Endothelial cell of umbilical vein (primary cell): ENCODE measurements around the gene HCK. TPM values are rescaled to one million over a fixed set of nuclear protein-coding genes. Genes with fewer than 3 reads are reported as not detected.
A peak's percentile ranks its signal among the peaks of the same experiment; 100 is the strongest.

Experiments
- BruUV-seq: library from RNA; stranded (reverse); fragments of 400-500 nt; replicated peaks from 2 replicates; lab custom pipeline; 2021; lab: Mats Ljungman, UMichigan
- CTCF ChIA-PET: fragments of 300-600, 350-600 bp; sonication (Branson Sonifier 250); formaldehyde crosslinking; loops from one replicate; lab custom pipeline; 2021; ENCODE audit warnings: antibody characterized with exemption, inconsistent platforms; lab: Charles Lee
- POLR2A ChIA-PET: fragments of 300-600, 350-600 bp; sonication (Branson Sonifier 250); formaldehyde crosslinking; loops from one replicate; lab custom pipeline; 2021; ENCODE audit warnings: antibody characterized with exemption, inconsistent platforms; lab: Charles Lee
- DNase-seq: peaks from one replicate; pipeline ENCODE4 v3.0.0-alpha.2; 2011; ENCODE audit warnings: low read depth, low spot score
- FAIRE-seq: peaks from 2 replicates; lab custom pipeline; 2011; peaks lifted over from hg19 to GRCh38; lab: Jason Lieb, UNC
- H2AFZ ChIP-seq: 2 replicates; pipeline ENCODE4 v1.6.0; 2012; ENCODE audit warnings: low read depth, low read length, control low read depth, inconsistent platforms
- H3K27ac ChIP-seq: 2 replicates; pipeline ENCODE4 v1.5.1; 2011; ENCODE audit warnings: low read depth, mild to moderate bottlenecking, control low read depth, low read length, moderate library complexity; ENCODE audit not compliant: insufficient read depth
- H3K27me3 ChIP-seq, 2 experiments: 2 replicates each; pipeline versions ENCODE4 v1.6.0 to v1.6.1; 2011; ENCODE audit warnings: low read length in 2 of 2, mixed read lengths in 1 of 2; ENCODE audit not compliant: control insufficient read depth in 2 of 2, insufficient read depth in 2 of 2
- H3K36me3 ChIP-seq, 2 experiments: 2 replicates in 1 of 2; 3 replicates in 1 of 2; pipeline ENCODE4 v1.5.1; 2011; ENCODE audit warnings: low read length in 2 of 2, mild to moderate bottlenecking in 1 of 2, moderate library complexity in 1 of 2; ENCODE audit not compliant: control insufficient read depth in 2 of 2, insufficient read depth in 2 of 2; ENCODE audit errors: extremely low read depth in 1 of 2
- H3K4me1 ChIP-seq: 3 replicates; pipeline ENCODE4 v1.5.1; 2011; ENCODE audit warnings: mild to moderate bottlenecking, low read length; ENCODE audit not compliant: control insufficient read depth, insufficient read depth; ENCODE audit errors: extremely low read depth
- H3K4me2 ChIP-seq: 2 replicates; pipeline ENCODE4 v1.6.1; 2011; ENCODE audit warnings: low read length, control low read depth, mixed read lengths; ENCODE audit not compliant: insufficient read depth
- H3K4me3 ChIP-seq, 3 experiments: fragments of 200-600 bp in 1 of 3; sonication (generic), shearing (Covaris generic) in 1 of 3; replicated peaks in 1 of 3; 2 replicates each; pipeline ENCODE4 v1.5.1; 2011 to 2016; ENCODE audit warnings: control low read depth in 3 of 3, low read length in 3 of 3, mild to moderate bottlenecking in 2 of 3, inconsistent platforms in 1 of 3, low read depth in 1 of 3, moderate library complexity in 1 of 3; ENCODE audit not compliant: insufficient read depth in 1 of 3
- H3K79me2 ChIP-seq: 2 replicates; pipeline ENCODE4 v1.6.0; 2012; ENCODE audit warnings: low read length, inconsistent platforms; ENCODE audit not compliant: control insufficient read depth, insufficient read depth
- H3K9ac ChIP-seq: replicated peaks from 2 replicates; pipeline ENCODE3; 2011; ENCODE audit warnings: low read length, control low read depth; ENCODE audit not compliant: insufficient read depth; ENCODE audit errors: extremely low read depth
- H3K9me1 ChIP-seq: replicated peaks from 3 replicates; pipeline ENCODE4 v1.6.0; 2011; ENCODE audit warnings: mild to moderate bottlenecking, low read length; ENCODE audit not compliant: control insufficient read depth, insufficient read depth; ENCODE audit errors: extremely low read depth
- H3K9me3 ChIP-seq: replicated peaks from 2 replicates; pipeline ENCODE4 v1.5.1; 2012; ENCODE audit warnings: low read length, inconsistent platforms; ENCODE audit not compliant: control insufficient read depth, insufficient read depth
- H4K20me1 ChIP-seq: replicated peaks from 2 replicates; pipeline ENCODE3; 2011; ENCODE audit warnings: mild to moderate bottlenecking, low read length; ENCODE audit not compliant: control insufficient read depth, insufficient read depth; ENCODE audit errors: extremely low read depth
- CTCF ChIP-seq, 2 donors: IDR thresholded peaks; 1 replicate in 1 of 2; 2 replicates in 1 of 2; pipeline ENCODE4 v1.5.1; 2011; ENCODE audit warnings: low read length in 2 of 2, mild to moderate bottlenecking in 2 of 2, moderate library complexity in 2 of 2, control low read depth in 1 of 2, inconsistent platforms in 1 of 2, low read depth in 1 of 2; ENCODE audit not compliant: insufficient read depth in 1 of 2; ENCODE audit errors: extremely low read depth in 1 of 2
- EZH2 ChIP-seq: IDR thresholded peaks from 2 replicates; pipeline ENCODE4 v1.6.1; 2012; ENCODE audit warnings: borderline replicate concordance, low read depth, mild to moderate bottlenecking, moderate library complexity, low read length, inconsistent platforms; ENCODE audit not compliant: severe bottlenecking
- FOS ChIP-seq: IDR thresholded peaks from 2 replicates; pipeline ENCODE4 v1.6.1; 2011; ENCODE audit warnings: mild to moderate bottlenecking, low read length, moderate library complexity, borderline replicate concordance; ENCODE audit not compliant: insufficient read depth
- GATA2 ChIP-seq: IDR thresholded peaks from 2 replicates; pipeline ENCODE4 v1.7.0; 2011; ENCODE audit warnings: low read depth, mild to moderate bottlenecking, moderate library complexity, mixed read lengths, low read length; ENCODE audit not compliant: insufficient read length, insufficient read depth
- JUN ChIP-seq: IDR thresholded peaks from 2 replicates; pipeline ENCODE4 v1.6.1; 2011; ENCODE audit warnings: borderline replicate concordance, low read depth; ENCODE audit not compliant: insufficient read length, insufficient read depth
- MAX ChIP-seq: IDR thresholded peaks from 2 replicates; pipeline ENCODE4 v1.6.1; 2011; ENCODE audit not compliant: insufficient read depth, insufficient read length
- MYC ChIP-seq: IDR thresholded peaks from one replicate; pipeline ENCODE4 v1.6.1; 2011; ENCODE audit warnings: mild to moderate bottlenecking, low read depth, low read length
- POLR2A ChIP-seq: IDR thresholded peaks from 2 replicates; pipeline ENCODE4 v1.6.1; 2012; ENCODE audit warnings: low read depth, mild to moderate bottlenecking, control low read depth, low read length
- POLR2AphosphoS5 ChIP-seq: IDR thresholded peaks from 2 replicates; pipeline ENCODE4 v1.6.1; 2012; ENCODE audit warnings: low read depth, mild to moderate bottlenecking, control low read depth, low read length, moderate library complexity; ENCODE audit not compliant: insufficient read depth
- dilution Hi-C: fragments of 300-500 bp; cut with MboI; formaldehyde crosslinking; loops from one replicate; pipeline ENCODE4 v1.15.0; 2019; ENCODE audit warnings: low sequenced_read_pairs; ENCODE audit not compliant: extremely low pct_ligation_motif_present
- intact Hi-C: fragments of 100-400 bp; cut with micrococcal nuclease; formaldehyde crosslinking; loops from one replicate; pipeline ENCODE4 v1.10.0; 2022
- polyA plus RNA-seq, 4 experiments: library from polyadenylated mRNA; depleted of rRNA in 3 of 4; stranded (reverse) in 3 of 4; unstranded in 1 of 4; fragments of >200 nt; gene quantifications; 2 replicates each; pipeline versions ENCODE4 v1.2.1 to v1.2.3, GENCODE V29; 2011 to 2012; ENCODE audit warnings: missing spikeins in 1 of 4
- total RNA-seq: library from RNA; stranded (reverse); gene quantifications from 2 replicates; pipeline ENCODE4 v1.2.3, GENCODE V29; 2021

Gene HCK
- total and polyA plus RNA-seq, 2 donors (not counting 3 experiments of a cell fraction or from before 2014, with no cell fraction given), result not detected

GRCh38 chr20:32091888-32092346 is 39.9 kb downstream of the HCK start:
- peak; percentile 78 for DNase-seq
- Histone ChIP-seq H4K20me1 (no peaks in the 10 kb centered on the region), H3K4me2 (no peak overlapping the region), H3K27ac (no peak overlapping the region), H3K9me1 (no peaks in the 10 kb centered on the region), H3K4me1 (peaks cover 5% of the 10 kb centered on the region), H2AFZ (no peak overlapping the region), H3K9me3 (no peaks in the 10 kb centered on the region), H3K9ac (no peak overlapping the region), H3K79me2 (no peaks in the 10 kb centered on the region), H3K27me3 (peaks cover 6 to 8% of the 10 kb centered on the region in 2 experiments), H3K4me3 (no peak overlapping the region), H3K36me3 (no peaks in the 10 kb centered on the region)
- dilution Hi-C loops, result no loop called here
- CTCF ChIA-PET, result interaction anchor here (0.8 to 5.4 kb wide), 16 partner anchors 9 to 561 kb away, joined by 3 to 62 read pairs (median 6); partner anchors contain the start of gene FOXS1
- no TSS peak for BruUV-seq
- TF ChIP-seq CTCF (IDR thresholded peaks at IDR 0.05; ENCODE audit: extremely low read depth in 1 of 2, insufficient read depth in 1 of 2, low read depth in 1 of 2, low read length in 2 of 2) (peak; percentile 92), POLR2A (no peak)
- POLR2A ChIA-PET, result no interaction called here
- peak; percentile 95 for FAIRE-seq
- intact Hi-C loops, result loop anchor here (1.0 kb wide), 3 partner anchors 61 to 269 kb away; no protein-coding TSS in a partner anchor

GRCh38 chr20:32098786-32099185 is 46.7 kb downstream of the HCK start:
- DNase-seq, result no peak
- CTCF ChIA-PET, result no interaction called here
- Histone ChIP-seq H3K79me2 (no peaks in the 10 kb centered on the region), H3K36me3 (no peaks in the 10 kb centered on the region), H3K4me3 (no peak overlapping the region), H3K9me3 (no peaks in the 10 kb centered on the region), H3K27me3 (peaks cover 12% of the 10 kb centered on the region in 2 experiments), H3K4me1 (peaks cover 3% of the 10 kb centered on the region), H3K9me1 (no peaks in the 10 kb centered on the region), H4K20me1 (no peaks in the 10 kb centered on the region), H3K27ac (no peak overlapping the region), H2AFZ (no peak overlapping the region), H3K4me2 (no peak overlapping the region), H3K9ac (no peak overlapping the region)
- POLR2A ChIA-PET, result no interaction called here
- no peak for FAIRE-seq
- intact Hi-C loops, result no loop called here
- TF ChIP-seq JUN (no peak), MAX (no peak), GATA2 (no peak), CTCF (IDR thresholded peaks at IDR 0.05; ENCODE audit: extremely low read depth in 1 of 2, insufficient read depth in 1 of 2, low read depth in 1 of 2, low read length in 2 of 2) (no peak), FOS (no peak), POLR2A (no peak), MYC (no peak), EZH2 (no peak), POLR2AphosphoS5 (no peak)
- dilution Hi-C loops, result no loop called here
- no TSS peak for BruUV-seq
